Motor neuron (in vitro differentiated cells): ENCODE data around the gene CYP27C1. TPM values are rescaled to one million over a fixed set of nuclear protein-coding genes. Genes with fewer than 3 reads are reported as not detected.

ENCODE experiments used
- ATAC-seq, 8 experiments: fragments of 200-7000 bp; cut with Tn5 transposase; replicated peaks in 6 of 8; 2 replicates each; pipeline ENCODE4 v1.8.0; 2021; ENCODE audit warnings: mild to moderate bottlenecking in 8 of 8, moderate library complexity in 8 of 8
- H3K27ac ChIP-seq, 2 donors: fragments of 250-450 bp; sonication (Bioruptor Pico); 2 replicates each; pipeline ENCODE4 v1.9.0; 2021; ENCODE audit warnings: antibody characterized with exemption in 2 of 2, mild to moderate bottlenecking in 2 of 2, moderate library complexity in 1 of 2
- H3K4me1 ChIP-seq, 2 donors: fragments of 250-450 bp; sonication (Bioruptor Pico); replicated peaks in 1 of 2; 2 replicates each; pipeline ENCODE4 v1.6.1; 2021; ENCODE audit warnings: antibody characterized with exemption in 2 of 2, mild to moderate bottlenecking in 2 of 2, moderate library complexity in 1 of 2
- H3K4me3 ChIP-seq, 5 donors: fragments of 250-450 bp; sonication (Bioruptor Pico); 2 replicates each; pipeline ENCODE4 v1.9.0; 2021; ENCODE audit warnings: antibody characterized with exemption in 5 of 5, mild to moderate bottlenecking in 5 of 5, moderate library complexity in 4 of 5
- WGBS, 10 experiments: fragments of 450-650 bp; shearing (Covaris generic); methylation state at CpG; one replicate each; pipeline ENCODE4 v1.0.0; 2022; 5-methylcytosine and 5-hydroxymethylcytosine counted together
- in situ Hi-C, 9 experiments: fragments of 400-800 bp; cut with MboI; loops; one replicate each; pipeline ENCODE4 v1.15.0; 2021; ENCODE audit warnings: low sequenced_read_pairs in 9 of 9, low pct_unique_long_range_greater_than_20kb in 2 of 9; ENCODE audit not compliant: unreplicated experiment in 9 of 9
- total RNA-seq, 8 experiments: library from RNA; unstranded; fragments of 300-600 nt; gene quantifications; 2 replicates each; pipeline versions ENCODE4 v1.2.3 to v1.2.4, GENCODE V29; 2022

CYP27C1 gene
- total RNA-seq, 8 experiments from 2014 or later = 0.18 to 4.6 (median 2.0) TPM

GRCh38 chr2:127196549-127196948 is 23.6 kb downstream of the CYP27C1 start:
- WGBS, 10 experiments = 42 to 100% (median 100%) methylated on average over 1 to 2 of the region's 2 CpGs; no CpG with 5 or more reads in 1 of the 10 experiments
- Histone ChIP-seq H3K4me3 (no peak overlapping the region), H3K4me1 (no peaks in the 10 kb centered on the region), H3K27ac (no peak overlapping the region)
- ATAC-seq = no peak
- in situ Hi-C loops = loop anchor here in 1 of 9 experiments (25.0 kb wide), 1 partner anchor 266 kb away; no protein-coding TSS in a partner anchor

- ATAC-seq = no peak
- no peak overlapping the region for H3K27ac ChIP-seq
- H3K4me1 ChIP-seq = no peaks in the 10 kb centered on the region
- in situ Hi-C loops = loop anchor here in 1 of 9 experiments (25.0 kb wide), 1 partner anchor 267 kb away; no protein-coding TSS in a partner anchor
- 52 to 100% (median 91%) methylated on average over 2 to 8 of the region's 18 CpGs; no CpG with 5 or more reads in 1 of the 10 experiments for WGBS, 10 experiments
- H3K4me3 ChIP-seq = no peak overlapping the region
Observed at GRCh38 chr2:127195140-127196074, 24.7 kb downstream of the CYP27C1 start.

GRCh38 chr2:127194447-127194846 is 25.7 kb downstream of the CYP27C1 start:
- no peak for ATAC-seq
- no peaks in the 10 kb centered on the region for H3K4me1 ChIP-seq
- no peak overlapping the region for H3K4me3 ChIP-seq
- in situ Hi-C loops = loop anchor here in 1 of 9 experiments (25.0 kb wide), 1 partner anchor 268 kb away; no protein-coding TSS in a partner anchor
- H3K27ac ChIP-seq = no peak overlapping the region
- WGBS, 10 experiments = 10 to 100% (median 75%) methylated on average over 1 to 6 of the region's 6 CpGs

DNA sequence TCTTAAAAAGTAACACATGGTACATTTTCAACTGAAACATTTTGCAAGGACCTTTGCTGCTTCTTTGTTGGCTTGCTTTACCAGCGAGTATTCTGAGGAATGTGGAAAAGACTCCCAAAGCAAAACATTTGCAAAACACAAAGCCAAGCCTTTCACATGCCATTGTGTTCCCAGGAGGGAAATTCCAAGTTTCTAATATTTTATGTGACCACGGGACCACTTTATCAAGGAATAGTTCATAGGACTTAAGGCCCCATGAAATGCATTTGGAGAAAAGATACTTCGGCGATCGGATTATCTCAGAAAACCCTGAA is 26.2 kb downstream of the CYP27C1 start:
- WGBS, 10 experiments = 11 to 81% (median 50%) methylated on average over 1 to 5 of the region's 5 CpGs; no CpG with 5 or more reads in 1 of the 10 experiments
- in situ Hi-C loops = loop anchor here in 1 of 9 experiments (25.0 kb wide), 1 partner anchor 268 kb away; no protein-coding TSS in a partner anchor
- Histone ChIP-seq H3K27ac (no peak overlapping the region), H3K4me3 (no peak overlapping the region), H3K4me1 (no peaks in the 10 kb centered on the region)
- ATAC-seq = peak in 2 of 8 experiments; percentile 25 to 56

- 7 to 88% (median 23%) methylated on average over 3 to 10 of the region's 26 CpGs; no CpG with 5 or more reads in 4 of the 10 experiments for WGBS, 10 experiments
- Histone ChIP-seq H3K27ac (no peak overlapping the region), H3K4me1 (no peaks in the 10 kb centered on the region), H3K4me3 (no peak overlapping the region)
- in situ Hi-C loops = loop anchor here in 1 of 9 experiments (25.0 kb wide), 1 partner anchor 269 kb away; no protein-coding TSS in a partner anchor
- peak in 3 of 8 experiments; percentile 11 to 36 (median 23) for ATAC-seq
Observed at GRCh38 chr2:127193164-127193966, 26.7 kb downstream of the CYP27C1 start.

DNA sequence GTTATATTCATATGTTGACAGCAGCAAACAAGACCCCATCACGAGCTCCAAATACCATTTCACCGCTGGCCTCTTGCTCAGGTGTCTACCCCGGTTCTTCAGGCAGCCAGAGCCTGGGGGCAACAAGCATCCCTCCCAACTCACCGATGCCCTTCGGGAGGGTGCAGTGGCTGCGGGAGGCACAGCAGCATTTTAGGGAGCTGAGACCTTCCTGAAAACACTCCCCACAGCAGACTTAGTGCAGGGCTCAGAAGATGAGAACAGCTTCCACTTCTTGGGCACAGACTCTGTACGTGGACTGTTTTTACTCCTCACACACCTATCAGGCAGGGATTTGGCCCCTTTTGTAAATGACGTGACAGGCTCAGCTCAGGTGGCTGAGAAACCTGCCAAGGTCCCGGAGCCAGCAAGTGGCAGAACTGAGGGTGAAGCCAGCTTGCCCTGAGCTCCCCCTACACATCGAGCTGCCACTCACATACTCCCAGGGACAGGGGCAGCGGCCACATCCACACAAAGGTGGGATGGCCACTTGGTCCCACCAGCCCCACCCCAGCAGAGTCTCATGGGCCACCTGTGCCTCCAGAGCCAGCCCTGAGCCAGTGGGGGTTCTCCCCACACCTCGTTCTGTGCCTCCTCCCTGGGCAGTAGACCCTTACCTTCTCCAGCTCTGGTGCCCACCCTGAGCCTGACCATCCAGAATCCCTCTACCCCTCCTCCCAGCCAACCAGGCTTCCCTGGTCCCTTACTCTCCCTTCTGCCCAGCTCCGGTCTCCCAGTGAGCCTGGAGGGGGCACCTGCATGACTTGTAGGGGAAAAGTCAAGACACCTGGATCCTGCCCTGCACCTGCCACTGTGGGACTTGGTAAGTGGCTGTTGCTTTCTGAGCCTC is 28.5 kb downstream of the CYP27C1 start:
- Histone ChIP-seq H3K27ac (no peak overlapping the region), H3K4me3 (no peak overlapping the region), H3K4me1 (no peaks in the 10 kb centered on the region)
- in situ Hi-C loops = loop anchor here in 1 of 9 experiments (25.0 kb wide), 1 partner anchor 271 kb away; no protein-coding TSS in a partner anchor
- no peak for ATAC-seq
- WGBS, 10 experiments = 50 to 100% (median 97%) methylated on average over 1 to 6 of the region's 13 CpGs; no CpG with 5 or more reads in 3 of the 10 experiments

- ATAC-seq = no peak
- 70 to 100% (median 90%) methylated on average over 2 to 7 of the region's 8 CpGs; no CpG with 5 or more reads in 2 of the 10 experiments for WGBS, 10 experiments
- Histone ChIP-seq H3K4me3 (no peak overlapping the region), H3K27ac (no peak overlapping the region), H3K4me1 (no peaks in the 10 kb centered on the region)
- in situ Hi-C loops = loop anchor here in 1 of 9 experiments (25.0 kb wide), 1 partner anchor 274 kb away; no protein-coding TSS in a partner anchor
Observed at GRCh38 chr2:127188797-127189196, 31.3 kb downstream of the CYP27C1 start.

- Histone ChIP-seq H3K27ac (no peak overlapping the region), H3K4me1 (no peaks in the 10 kb centered on the region), H3K4me3 (no peak overlapping the region)
- in situ Hi-C loops = loop anchor here in 1 of 9 experiments (25.0 kb wide), 1 partner anchor 274 kb away; no protein-coding TSS in a partner anchor
- 43 to 92% (median 67%) methylated on average over 1 to 7 of the region's 10 CpGs; no CpG with 5 or more reads in 3 of the 10 experiments for WGBS, 10 experiments
- no peak for ATAC-seq
Observed at GRCh38 chr2:127187831-127188230, 32.3 kb downstream of the CYP27C1 start.

DNA sequence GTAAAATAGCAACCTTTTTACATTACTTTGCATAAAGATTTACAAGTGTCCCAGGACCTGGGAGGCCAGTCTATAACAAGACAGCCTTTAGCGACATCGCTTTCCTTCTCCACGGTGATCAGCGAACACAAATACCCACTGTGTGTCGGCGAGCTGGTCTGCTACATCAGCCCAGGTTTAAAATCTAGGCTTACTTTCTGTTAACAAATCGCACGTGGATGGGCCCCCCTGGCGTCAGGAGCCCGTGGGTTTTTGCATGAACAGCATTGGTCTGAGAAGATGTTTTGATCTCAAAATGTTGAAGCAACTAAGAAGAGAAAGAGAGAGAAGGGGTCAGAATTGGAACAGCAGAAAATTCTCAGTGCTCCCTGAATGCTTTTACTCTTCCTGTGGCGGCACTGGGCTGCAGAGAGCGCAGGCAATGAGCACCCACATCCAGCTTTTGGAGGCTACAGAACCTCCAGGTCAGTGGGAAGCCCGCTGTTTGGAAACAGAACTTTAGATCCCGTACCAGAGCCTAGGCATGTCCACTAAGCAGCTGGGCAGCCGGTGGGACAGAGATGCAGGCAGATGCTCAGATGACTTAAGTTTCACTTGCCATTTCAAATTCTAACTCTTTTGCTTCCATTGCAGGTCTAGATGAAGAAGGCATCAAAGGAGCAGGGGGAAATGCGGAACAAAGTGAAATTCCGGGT is 32.9 kb downstream of the CYP27C1 start:
- H3K4me1 ChIP-seq = no peaks in the 10 kb centered on the region
- in situ Hi-C loops = loop anchor here in 1 of 9 experiments (25.0 kb wide), 1 partner anchor 275 kb away; no protein-coding TSS in a partner anchor
- WGBS, 10 experiments = 54 to 100% (median 70%) methylated on average over 2 to 17 of the region's 17 CpGs
- H3K27ac ChIP-seq = no peak overlapping the region
- ATAC-seq = peak in 1 of 8 experiments; percentile 20
- H3K4me3 ChIP-seq = no peak overlapping the region

DNA sequence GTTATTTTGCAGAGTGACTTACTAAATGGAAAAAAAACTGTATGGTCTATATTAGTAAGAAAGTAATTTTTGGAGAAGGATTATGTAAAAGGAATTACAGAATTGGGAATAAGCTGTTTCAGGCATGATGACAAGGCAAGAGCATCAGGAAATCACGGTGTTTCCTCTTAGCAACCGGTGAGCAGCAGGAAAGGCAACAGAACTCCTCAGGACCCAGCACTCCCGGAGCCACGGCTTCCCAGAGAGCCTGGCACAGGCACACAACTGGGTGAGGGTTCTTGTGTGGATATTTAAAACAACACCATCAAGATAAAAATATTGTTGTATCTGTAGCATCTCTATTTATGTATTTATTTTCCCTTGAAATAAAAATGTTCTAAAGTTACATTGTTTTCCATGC is 34.4 kb downstream of the CYP27C1 start:
- WGBS, 10 experiments = 18 to 100% (median 82%) methylated on average over 2 to 4 of the region's 4 CpGs
- Histone ChIP-seq H3K4me1 (no peaks in the 10 kb centered on the region), H3K4me3 (no peak overlapping the region), H3K27ac (no peak overlapping the region)
- in situ Hi-C loops = loop anchor here in 1 of 9 experiments (25.0 kb wide), 1 partner anchor 277 kb away; no protein-coding TSS in a partner anchor
- no peak for ATAC-seq

DNA sequence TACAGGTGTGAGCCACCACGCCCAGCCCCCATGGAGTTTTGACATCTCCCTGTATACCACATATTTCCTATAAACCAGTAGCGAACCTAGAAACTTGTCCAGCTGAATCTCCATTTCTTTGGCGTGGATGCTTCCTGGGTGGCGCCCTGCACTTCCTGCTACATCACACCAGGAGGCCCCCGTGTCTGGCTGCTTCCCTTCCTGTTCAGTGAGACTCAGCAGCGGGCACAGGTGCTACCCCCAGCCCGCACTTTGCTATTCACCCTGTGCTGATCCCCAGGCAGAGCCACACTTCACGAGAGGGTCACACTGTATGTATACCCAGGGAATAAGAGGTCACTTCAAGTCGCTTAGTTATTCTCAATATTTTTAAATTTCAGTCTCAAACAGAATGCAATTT is 35.0 kb downstream of the CYP27C1 start:
- H3K4me1 ChIP-seq = no peaks in the 10 kb centered on the region
- in situ Hi-C loops = loop anchor here in 1 of 9 experiments (25.0 kb wide), 1 partner anchor 277 kb away; no protein-coding TSS in a partner anchor
- H3K4me3 ChIP-seq = no peak overlapping the region
- ATAC-seq = no peak
- WGBS, 10 experiments = 60 to 100% (median 92%) methylated on average over 1 to 9 of the region's 9 CpGs
- H3K27ac ChIP-seq = no peak overlapping the region
